Stimulated activated CD8-positive, alpha-beta memory T cell treated with anti-CD3 and anti-CD28 coated beads, Interleukin-4, amount 100 ng/mL, for 24 hours (primary cell): Measurements from ENCODE around the gene MYLK.

Experiments
- DNase-seq: peaks from one replicate; pipeline ENCODE4 v3.0.0-alpha.2; 2020; ENCODE audit warnings: low read depth

MYLK gene

DNA sequence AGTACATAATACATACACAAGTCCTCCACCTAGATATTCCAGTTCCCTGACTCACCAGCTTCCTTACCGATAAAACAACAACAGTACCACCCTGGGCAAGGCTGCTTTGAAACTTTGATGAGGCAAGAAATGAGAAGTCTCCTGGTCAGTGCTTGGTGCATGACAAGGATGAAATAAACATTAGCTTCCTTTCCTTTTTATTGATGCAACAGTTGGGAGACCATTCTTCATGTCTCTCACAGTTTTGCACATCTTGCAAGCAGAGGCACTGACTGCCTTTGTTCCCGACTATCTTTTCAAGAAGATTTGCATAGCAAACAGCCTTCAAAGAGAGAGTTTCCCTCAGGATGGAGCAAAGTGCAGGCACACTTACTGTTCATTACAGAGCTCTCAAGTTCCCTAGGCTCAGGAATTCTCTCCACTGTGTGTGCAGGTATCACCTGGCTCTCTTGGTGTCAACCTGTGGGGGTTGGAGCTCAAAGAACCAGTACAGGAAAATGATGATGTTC, 65.2 kb downstream of the MYLK start:
- no peak for DNase-seq

DNA sequence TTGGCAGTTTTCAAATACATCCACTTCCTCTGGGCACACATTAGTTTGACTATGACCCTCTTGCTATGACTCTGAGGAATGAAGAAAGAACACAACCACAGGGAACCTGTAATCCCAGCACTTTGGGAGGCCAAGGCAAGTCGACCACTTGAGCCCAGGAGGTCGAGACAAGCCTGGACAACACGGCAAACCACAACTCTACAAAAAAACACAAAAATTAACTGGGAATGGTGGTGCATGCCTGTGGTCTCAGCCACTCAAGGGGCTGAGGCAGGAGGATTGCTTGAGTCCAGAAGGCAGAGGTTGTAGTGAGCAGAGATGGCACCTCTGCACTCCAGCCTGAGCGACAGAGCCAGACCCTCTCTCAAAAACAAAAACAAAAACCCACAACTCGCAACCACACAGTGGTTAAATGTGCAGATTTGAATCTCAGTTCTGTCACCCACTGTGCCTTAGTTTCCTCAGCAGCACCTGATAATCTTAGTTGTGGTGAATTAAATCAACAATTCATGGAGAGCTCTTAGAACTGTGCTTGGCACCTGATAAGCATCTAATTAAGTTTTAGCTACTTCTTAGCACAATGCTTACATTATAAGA, 65.7 kb downstream of the MYLK start:
- no peak for DNase-seq

DNA sequence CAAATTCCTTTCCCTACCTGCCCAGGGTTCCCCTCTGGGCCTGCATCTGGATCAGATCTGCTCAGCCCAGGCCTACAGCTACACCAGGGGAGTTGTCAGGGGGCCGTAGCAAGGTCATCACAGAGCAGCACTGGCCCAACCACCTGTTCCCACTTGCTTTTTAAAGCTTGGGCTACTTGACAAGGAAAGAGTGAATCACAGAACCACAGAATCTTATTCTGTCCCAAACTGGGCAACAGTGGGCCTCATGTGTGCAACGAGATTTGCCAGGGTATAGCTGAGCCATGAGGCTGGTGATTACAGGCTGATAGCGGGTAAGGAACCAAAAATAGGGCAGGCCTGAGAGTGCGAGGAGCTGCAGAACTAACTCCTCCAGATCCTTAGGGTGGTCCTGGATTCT, 66.7 kb downstream of the MYLK start:
- DNase-seq: no peak

DNA sequence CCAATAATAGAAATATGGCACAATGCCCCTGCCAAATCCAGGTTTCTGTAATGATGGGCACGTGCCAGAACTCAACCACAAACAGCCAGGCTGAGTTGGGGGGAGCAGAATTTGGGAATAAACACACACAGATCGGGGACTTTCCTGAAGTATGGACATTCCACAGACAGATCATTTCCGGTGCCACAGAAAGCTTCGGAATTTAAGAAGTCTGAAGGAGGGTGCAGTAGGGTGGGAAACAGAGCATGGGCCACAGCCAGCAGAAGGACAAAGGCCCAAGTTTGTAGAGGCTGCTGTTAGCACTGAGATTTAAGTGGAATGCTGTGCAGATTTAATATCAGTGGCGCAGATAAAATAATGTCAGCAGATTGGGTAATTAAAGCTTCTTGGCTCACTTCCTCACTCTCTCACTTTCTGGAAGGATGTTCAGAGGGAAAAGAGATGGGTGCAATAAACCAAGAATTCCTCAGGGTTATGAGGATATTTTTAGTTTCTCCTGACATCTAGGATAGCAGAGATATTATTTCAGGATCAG, 67.4 kb downstream of the MYLK start:
- DNase-seq: no peak

DNA sequence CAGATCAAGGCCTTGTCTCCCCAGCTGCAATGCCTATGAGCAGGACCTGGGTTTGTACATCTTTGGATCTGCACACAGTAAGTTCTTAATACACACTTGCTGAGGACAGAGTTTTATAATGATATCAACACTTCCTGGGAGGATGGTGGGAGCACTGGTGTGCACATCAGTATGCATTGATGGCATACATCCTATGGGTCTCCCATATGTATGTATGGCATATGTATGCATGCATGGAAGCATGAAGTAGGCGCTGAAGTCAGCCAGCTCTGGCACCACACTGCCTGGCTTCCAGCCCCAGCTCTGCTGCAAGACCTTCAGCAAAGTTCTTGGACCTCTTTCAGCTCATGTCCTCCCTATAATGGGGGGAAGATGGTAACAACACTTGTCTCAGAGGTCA, 68.2 kb downstream of the MYLK start:
- no peak for DNase-seq

DNA sequence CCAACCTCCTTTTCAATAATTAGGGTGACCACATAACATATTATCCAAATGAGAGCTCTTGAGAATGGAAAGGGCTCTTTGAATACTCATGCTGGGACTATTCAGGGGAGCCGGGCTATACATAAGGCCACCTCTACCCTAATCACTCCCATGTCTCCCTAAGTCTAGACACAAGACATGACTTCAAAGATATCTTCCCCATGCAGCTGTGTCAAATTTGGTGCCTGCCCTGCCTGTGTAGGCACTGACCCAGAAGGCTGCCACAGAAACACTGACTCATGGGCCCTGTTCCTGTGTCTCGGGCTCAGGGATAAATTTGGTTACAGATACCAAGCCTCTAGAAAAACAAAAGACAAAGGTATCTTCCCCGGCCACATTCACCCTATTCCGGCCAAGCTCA, 70.3 kb downstream of the MYLK start:
- DNase-seq: no peak

DNA sequence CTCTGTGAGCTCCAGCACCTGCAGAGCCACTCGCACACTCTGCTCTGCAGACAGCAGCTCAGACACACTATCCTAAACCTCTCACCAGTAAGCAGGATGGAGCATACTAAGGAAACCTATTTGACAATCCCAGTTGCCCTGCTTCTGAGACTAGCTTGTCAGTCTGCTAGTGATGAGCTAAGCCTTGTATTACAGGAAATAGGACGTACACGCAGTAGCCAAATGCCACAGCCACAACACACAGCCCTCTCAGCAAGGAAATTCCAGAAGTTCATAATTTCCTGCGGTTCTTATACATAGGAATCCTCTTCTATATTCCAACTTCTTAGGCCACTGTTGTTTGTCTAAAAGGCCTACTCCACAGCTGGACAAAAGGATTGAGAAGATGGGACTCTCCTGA, 74.5 kb downstream of the MYLK start:
- no peak for DNase-seq

DNA sequence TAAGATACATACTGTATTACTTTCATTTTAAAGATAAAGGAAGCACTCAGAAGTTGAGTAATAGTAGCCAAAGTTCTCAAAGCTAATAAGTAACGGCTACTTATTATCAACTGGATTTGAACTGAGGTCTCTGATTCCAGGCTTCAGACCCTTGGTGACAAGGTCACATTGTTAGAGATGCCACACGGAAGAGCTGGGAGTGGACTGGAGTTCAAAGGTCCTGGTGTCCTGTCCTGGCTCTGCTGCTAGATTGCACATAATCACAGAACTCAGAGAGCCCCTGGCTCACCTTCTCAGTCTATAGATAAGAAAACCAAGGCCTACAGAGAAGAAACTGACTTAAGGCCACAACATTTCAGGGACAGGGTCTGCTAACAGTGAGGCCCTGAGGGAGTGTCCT, 75.3 kb downstream of the MYLK start:
- DNase-seq: no peak

DNA sequence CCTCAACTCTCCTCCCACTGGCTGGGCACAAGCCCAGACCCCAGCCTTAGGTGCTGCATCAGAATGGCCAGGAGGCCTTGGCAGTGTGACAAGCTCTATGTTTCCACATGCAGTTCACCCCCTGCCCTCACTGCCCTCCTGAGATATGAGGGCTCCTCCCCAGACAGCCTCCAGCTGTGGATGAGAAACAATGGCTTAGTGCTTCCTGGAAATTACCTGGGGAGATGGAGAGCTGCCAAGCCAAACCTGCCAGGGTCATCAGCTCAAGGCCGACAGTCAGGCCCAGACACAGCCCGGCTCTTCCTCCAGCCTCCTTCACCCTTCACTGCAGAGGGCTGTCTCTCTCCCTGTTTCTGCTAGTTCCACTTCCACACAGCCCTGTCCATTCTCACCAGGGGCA, 76.3 kb downstream of the MYLK start:
- no peak for DNase-seq

DNA sequence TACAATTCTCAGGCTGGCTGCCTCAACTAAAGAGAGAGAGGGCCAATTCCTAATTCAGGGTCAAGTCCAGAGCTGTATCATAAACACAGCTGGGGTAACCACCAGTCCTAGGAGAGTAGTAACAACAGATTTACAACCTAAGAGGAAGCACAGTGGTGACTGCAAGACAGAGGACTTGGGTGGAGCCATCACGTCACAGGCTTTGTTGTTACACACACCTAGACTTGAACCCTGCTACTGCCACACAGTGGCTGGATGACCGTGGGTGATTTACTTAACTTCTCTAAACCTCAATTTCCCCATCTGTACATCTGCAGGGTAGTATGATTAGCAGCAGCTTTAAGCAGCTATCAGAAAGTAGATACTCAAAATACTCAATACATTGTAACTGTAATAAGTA, 78.6 kb downstream of the MYLK start:
- no peak for DNase-seq

DNA sequence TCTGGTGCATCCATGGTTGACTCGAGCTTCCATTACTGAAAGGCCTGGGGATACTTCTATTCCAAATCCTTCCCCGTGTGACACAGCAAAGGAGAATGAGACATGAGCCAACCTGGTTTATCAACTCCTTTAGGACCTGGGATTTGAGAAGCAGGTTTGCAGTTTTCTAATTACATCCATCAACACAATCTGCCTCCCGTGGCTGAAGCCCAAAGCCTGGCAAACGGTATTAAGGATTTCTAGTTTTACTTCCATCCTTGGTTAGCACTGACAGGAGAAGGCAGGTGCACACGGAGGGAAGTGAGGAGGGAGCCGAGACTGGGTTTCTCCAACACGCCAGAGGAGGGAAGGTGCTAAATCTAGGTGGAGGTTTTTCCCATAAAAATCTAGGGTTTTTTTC, 79.0 kb downstream of the MYLK start:
- no peak for DNase-seq

DNA sequence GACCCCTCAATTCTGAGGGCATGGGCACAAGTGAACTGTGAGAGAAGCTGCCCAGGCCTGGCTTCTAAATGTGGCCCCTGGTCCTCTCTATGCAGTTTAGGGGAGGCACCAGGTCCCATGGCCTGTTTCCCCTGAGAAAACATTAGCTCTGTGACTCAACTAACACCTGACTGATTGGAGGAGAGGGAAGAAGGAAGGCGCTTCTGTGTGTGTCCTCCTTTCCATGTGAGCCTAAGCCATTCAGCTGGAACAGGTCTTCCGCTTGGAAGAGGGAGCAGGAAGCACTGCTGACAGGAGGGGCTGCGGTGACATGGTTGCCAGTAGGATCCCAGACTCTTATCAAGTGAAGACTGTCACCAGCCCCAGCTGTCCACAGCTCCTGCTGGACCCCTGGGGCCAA, 79.5 kb downstream of the MYLK start:
- DNase-seq: no peak

DNA sequence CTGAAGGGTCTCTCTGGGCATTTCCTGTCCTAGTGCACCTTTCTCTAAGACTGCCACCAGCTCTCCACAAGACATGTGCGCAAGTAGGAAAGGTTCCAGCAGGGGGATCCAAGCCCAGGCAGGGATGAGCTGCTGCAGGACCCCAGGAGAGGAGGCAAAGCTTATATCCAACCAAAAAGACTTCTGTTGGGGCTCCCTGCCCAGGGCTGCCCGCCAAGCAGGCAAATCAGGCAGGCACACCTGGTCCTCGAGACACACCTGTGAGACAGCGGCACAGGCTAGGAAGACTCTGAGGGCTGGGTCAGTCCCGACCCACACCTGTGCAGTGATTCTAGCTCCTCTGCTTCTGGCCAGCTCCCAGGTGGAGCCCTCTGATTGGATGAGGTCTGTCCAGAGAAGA, 80.6 kb downstream of the MYLK start:
- no peak for DNase-seq

DNA sequence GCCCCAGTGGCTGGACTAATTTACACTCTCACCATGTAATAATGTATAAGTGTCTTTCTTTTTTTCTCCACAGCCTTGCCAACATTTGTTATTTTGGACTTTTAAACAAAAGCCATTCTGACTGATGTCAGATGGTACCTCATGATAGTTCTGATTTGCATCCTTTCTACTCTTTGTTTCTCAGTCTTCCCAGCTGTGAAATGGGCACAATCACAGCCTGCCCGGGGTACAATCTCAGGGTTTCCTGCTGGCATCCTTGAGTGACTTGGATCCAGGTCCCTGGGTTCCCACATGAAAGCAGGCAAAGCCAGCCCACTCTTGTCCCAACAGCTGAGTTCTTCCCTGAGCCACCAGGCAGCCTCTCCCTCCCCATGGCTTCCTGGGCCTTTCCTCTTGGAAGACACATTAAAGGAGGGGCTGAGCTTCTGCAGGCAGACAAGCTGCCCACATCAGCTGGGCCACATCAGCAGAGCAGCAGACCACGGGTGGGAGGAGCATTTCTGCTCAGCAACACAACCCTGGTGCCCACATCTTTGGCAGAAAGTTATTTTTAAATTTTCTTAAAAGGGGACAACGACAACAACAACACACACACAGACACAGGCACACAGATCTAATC, 82.0 kb downstream of the MYLK start:
- no peak for DNase-seq

DNA sequence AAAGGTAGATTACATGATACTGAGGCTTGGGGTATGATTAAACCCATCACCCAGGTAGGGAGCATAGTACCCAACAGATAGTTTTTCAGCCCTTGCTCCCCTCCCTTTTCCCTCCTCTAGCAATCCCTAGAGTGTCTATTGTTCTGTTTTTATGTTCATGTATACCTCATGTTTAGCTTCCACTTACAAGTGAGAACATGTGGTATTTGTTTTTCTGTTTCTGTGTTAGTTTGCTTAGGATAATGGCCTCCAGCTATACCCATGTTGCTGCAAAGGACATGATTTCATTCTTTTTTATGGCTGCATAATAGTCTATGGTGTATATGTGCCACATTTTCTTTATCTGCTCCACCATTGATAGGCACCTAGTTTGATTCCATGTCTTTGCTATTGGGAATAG, 82.7 kb downstream of the MYLK start:
- DNase-seq: no peak

DNA sequence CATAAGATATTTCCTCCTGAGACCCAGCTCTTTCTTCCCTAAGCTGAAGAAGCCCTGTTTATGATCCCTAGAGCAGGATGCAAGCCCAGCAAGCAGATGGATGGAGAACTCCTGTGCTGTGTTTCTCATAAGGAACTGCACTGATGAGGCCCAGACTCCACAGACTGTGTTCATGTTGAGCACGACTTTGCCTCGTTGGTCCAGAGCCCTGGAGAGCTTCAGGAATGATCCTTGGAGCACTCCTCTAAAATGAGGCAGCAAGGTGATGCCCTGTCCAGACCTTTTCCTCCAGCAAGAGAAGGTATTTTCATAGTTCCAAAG, 83.8 kb downstream of the MYLK start:
- no peak for DNase-seq

DNA sequence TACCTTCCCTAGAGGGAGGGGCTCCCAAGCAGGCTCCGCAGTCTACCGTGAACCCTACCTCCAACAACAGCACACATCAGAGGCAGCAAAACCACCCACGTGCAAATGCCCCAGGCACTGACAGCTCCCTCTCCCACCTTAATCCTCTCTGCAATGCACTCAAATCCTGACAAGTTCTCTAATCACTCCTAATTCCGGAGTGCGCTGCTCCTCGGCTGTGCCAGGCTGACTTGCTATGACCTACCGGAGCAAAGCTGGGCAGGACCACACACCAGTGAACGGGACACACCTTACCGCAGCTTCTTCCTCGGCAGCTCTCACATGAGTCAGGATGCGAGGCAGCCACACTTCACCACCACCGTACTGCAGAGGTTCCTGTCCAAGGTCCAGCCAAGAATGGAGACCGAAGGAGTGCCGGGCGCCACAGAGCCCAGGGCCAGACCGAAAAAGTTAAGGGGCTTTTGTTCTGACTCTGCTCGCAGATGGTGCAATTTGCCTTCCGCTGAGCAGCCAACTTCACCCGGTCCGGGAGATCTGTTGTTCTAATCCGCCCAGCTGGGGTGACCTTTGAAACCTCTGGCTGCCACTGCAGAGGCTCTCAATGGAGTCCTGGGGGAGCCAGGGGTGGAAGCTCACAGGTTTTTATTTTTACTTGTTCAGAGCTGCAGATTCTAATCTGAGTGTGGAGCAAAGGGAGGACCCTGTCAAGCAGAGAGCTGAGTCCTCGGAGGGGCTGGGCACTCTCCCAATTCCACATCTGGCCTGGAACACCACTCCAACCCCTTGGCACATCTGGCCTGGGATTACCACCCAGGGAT, 84.4 kb downstream of the MYLK start:
- no peak for DNase-seq

DNA sequence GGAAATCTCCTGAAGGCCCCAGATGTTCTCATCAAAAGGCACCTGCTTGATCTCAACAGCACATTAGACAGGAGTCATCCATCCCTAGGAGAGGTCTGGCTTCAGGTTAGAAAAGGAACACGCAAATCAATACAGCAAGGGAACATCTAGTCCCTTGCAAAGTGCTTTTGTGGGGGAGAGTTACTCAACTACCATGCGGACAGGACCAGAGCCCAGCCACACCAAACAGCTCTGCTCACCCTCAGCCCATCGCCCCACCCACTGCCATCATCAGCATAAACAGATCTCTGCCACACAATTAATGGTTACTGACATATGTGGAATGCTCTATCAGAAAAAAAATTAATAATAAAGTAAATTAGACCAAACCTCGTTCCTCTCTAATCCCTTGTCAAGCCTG, 85.6 kb downstream of the MYLK start:
- no peak for DNase-seq

DNA sequence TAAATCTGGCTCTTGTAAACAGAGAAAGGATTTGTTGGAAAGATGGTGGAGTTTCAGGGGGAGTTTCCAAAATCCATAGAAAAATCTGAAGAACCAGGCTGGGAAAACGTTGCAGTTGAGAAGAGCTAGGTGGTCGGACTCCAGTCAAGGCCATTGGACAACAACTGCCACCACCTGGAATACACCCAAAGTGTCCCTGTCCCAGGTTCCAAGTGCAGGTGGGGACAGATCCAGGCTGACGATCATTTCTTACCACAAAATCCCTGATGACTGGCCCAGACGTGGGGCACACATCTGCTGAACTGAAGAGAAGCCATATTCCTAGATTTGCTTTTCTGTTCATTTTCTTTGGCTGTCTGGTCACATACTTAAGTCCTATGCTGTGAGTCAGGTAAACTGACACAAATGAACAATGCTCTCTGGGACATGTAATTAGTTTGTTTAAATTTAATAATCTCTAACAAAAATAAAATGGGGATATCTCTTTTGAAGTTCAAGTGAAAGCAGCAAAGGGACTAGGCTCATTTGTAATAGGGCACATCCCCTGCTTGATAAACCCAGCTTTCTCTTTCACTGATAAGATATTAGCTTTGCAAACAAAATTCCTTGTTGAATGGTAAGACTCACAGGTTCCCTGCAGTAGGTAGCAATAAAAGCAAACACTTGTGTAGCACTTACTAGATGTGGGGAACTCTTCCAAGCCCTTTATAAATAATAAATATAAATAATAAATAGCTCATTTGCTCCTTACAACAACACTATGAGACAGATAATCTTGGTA, 88.5 kb downstream of the MYLK start:
- no peak for DNase-seq

DNA sequence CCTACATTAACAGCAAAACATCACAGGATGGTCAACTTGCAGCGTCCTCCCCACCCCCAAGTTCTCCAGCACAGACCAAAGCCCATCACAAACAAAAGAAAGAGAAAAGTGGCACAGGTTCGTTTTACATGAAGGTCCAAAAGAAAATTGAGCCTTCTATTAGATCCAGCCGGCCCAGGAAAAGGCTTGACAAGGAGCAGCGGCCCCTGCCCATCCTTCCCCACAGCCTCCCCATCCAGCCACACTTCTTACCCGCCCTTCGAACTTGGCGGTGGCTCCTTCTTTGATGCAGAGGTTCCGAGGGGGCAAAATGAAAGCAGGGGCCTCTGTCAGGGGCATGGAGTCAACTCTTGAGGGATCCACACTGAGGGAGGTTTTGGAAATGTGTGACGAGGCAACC, 90.7 kb downstream of the MYLK start:
- DNase-seq: no peak

DNA sequence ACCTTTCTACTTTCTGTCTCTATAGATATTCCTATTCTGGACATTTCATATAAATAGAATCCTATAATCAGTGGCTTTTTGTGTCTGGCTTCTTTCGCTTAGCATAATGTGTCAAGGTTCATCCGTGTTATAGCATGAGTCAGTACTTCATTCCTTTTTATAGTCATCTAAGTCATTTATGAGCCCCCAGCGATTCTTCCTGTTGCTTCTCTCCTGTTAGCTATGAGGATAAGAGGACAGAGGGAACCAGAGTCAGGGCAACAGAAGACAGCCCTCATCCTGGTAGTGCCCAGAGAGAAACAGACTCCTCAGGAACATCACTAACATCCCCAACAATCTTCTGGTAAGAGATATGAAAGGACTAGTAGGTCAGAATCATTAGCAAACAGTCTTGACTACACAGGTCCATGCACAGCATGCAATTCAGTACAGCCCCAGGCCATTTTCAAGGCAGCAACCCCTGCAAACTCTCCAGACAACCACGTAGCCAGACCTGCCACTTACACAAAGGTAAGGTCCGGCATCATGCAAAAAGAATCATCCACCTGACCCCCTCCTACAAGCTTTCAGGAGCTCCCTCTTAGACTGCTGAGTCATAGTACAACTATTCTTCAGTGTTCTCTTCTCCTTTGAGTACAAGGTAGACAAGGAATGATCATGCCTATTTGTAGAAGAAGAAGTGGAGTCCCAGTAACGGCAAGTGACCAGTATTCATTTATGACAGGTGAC, 91.5 kb downstream of the MYLK start:
- DNase-seq: no peak

DNA sequence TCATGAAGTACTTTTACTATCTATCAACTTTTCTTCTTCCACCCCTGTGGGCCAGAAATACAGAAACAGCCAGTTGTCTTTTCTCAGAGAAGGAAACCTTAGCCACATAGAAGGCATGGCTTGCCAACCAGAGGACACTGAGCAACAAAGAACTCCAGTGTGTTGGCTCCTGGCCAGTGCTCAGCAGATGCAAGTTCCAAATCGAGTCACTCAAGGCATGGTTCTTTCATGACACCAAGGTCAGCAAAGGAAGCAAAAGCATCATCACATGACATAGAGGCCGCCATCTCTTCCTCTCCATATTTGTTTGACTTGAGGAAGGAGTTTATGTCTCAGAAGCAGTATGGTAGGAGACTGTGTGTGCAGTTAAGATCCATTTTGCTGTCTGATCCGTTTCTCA, 92.2 kb downstream of the MYLK start:
- no peak for DNase-seq
